Gastrocnemius medialis (tissue), 4 donors: ENCODE measurements around the gene ROR2.

ENCODE experiments used
- POLR2A ChIP-seq, 2 donors: fragments of 450-650 bp; IDR thresholded peaks; one replicate each; pipeline ENCODE4 v1.6.1; 2017; ENCODE audit warnings: antibody characterized with exemption in 2 of 2, mild to moderate bottlenecking in 2 of 2, moderate library complexity in 2 of 2
- TF ChIP-seq, protein P1 (sequence below), 5 experiments: fragments of 450-650 bp in 3 of 5; fragments of 200-600 bp in 2 of 5; sonication (generic) in 2 of 5; IDR thresholded peaks in 4 of 5; conservative IDR thresholded peaks in 1 of 5; 1 replicate in 4 of 5; 2 replicates in 1 of 5; pipeline ENCODE4 v1.5.1; 2016 to 2019; ENCODE audit warnings: antibody characterized with exemption in 5 of 5, mild to moderate bottlenecking in 3 of 5, moderate library complexity in 3 of 5

DNA sequence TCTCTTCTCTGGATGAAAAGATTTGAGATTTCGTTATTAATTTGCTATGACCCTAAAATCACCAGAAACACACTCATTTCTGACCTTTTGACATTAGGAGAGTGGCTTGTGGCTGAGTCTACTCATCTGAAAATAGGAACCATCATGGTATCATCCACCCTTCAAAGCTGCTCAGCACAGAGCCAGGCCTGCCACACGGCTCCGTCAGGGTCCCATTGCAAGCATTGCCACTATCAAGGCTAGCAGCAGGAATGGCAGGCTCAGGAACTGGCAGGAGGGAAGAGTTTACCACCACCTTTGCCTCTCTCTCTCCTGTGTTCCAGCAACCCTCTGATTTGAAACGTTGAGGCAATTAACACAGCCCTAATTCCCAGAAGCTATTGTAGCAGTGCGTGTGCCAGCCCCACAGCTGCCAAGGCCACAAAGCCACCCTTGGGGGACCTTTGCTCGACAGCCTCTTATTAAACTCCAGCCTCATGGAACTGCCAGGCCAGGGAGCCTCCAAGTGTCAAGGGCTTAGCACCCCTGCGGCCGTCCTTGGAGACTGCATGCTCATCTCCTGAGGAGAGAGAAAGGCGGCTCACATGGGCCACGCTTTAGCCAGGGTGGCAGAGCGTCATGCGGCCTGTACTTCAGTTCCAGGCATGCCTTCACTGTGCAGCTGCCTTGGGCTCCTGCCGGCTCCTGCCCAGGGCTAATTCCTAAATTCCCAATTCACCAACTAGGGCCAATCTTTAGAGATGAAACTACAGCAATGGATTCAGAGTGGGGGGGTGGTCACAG is 145.9 kb downstream of the ROR2 start:
- TF ChIP-seq, protein P1, sequence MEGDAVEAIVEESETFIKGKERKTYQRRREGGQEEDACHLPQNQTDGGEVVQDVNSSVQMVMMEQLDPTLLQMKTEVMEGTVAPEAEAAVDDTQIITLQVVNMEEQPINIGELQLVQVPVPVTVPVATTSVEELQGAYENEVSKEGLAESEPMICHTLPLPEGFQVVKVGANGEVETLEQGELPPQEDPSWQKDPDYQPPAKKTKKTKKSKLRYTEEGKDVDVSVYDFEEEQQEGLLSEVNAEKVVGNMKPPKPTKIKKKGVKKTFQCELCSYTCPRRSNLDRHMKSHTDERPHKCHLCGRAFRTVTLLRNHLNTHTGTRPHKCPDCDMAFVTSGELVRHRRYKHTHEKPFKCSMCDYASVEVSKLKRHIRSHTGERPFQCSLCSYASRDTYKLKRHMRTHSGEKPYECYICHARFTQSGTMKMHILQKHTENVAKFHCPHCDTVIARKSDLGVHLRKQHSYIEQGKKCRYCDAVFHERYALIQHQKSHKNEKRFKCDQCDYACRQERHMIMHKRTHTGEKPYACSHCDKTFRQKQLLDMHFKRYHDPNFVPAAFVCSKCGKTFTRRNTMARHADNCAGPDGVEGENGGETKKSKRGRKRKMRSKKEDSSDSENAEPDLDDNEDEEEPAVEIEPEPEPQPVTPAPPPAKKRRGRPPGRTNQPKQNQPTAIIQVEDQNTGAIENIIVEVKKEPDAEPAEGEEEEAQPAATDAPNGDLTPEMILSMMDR (IDR thresholded peaks at IDR 0.05 in 4 of 5, conservative IDR thresholded peaks at IDR 0.05 in 1 of 5) = no peak
- TF ChIP-seq POLR2A (IDR thresholded peaks at IDR 0.05) = no peak
